GM12878 (cell line): Measurements from ENCODE around the gene S100A6. TPM values are rescaled to one million over a fixed set of nuclear protein-coding genes. Genes with fewer than 3 reads are reported as not detected.

Source experiments
- ATAC-seq: fragments of 200-7000 bp; cut with Tn5 transposase; 3 replicates; pipeline ENCODE4 v1.9.1; 2020; ENCODE audit warnings: mild to moderate bottlenecking, moderate library complexity
- BruUV-seq: library from RNA; stranded (reverse); fragments of 400-500 nt; replicated peaks from 2 replicates; lab custom pipeline; 2021; lab: Mats Ljungman, UMichigan
- CTCF ChIA-PET: fragments of 300-600 bp; sonication (Branson Sonifier 250); formaldehyde crosslinking; extraction: SDS; loops from one replicate; lab custom pipeline; 2021; ENCODE audit warnings: inconsistent platforms; lab: Yijun Ruan, JAX
- POLR2A ChIA-PET: fragments of 350-600 bp; formaldehyde crosslinking; extraction: SDS; loops from one replicate; lab custom pipeline; 2021; ENCODE audit warnings: inconsistent platforms; lab: Charles Lee
- RAD21 ChIA-PET: fragments of 300-600 bp; sonication (Branson Sonifier 250); formaldehyde crosslinking; loops from one replicate; lab custom pipeline; 2023; ENCODE audit warnings: antibody characterized with exemption; ENCODE audit not compliant: unreplicated experiment; lab: Charles Lee
- SMC1A ChIA-PET: fragments of 300-600 bp; sonication (Branson Sonifier 250); formaldehyde crosslinking; loops from one replicate; lab custom pipeline; 2023; ENCODE audit not compliant: unreplicated experiment, uncharacterized antibody; lab: Charles Lee
- DNase-seq: peaks from one replicate; pipeline ENCODE4 v3.0.0-alpha.2; 2011; ENCODE audit warnings: low read depth, low spot score
- FAIRE-seq: peaks from 3 replicates; lab custom pipeline; 2011; peaks lifted over from hg19 to GRCh38; lab: Jason Lieb, UNC
- H2AFZ ChIP-seq: 2 replicates; pipeline ENCODE4 v1.6.0; 2011; ENCODE audit warnings: low read depth, low read length, control low read depth; ENCODE audit not compliant: control insufficient read depth
- H3K27ac ChIP-seq: 2 replicates; pipeline ENCODE4 v1.5.1; 2011; ENCODE audit warnings: control low read depth; ENCODE audit not compliant: control insufficient read depth, insufficient read depth
- H3K27me3 ChIP-seq, 2 experiments: replicated peaks in 1 of 2; 2 replicates each; pipeline versions ENCODE4 v1.6.0 to v1.6.1; 2011; ENCODE audit warnings: low read length in 1 of 2; ENCODE audit not compliant: control insufficient read depth in 2 of 2, insufficient read depth in 2 of 2
- H3K36me3 ChIP-seq, 2 experiments: 2 replicates each; pipeline ENCODE4 v1.5.1; 2011; ENCODE audit warnings: low read length in 1 of 2; ENCODE audit not compliant: control insufficient read depth in 2 of 2, insufficient read depth in 2 of 2
- H3K4me1 ChIP-seq: 2 replicates; pipeline ENCODE4 v1.6.1; 2011; ENCODE audit warnings: mild to moderate bottlenecking, low read length, moderate library complexity, mixed read lengths; ENCODE audit not compliant: control insufficient read depth, insufficient read depth
- H3K4me2 ChIP-seq: 2 replicates; pipeline ENCODE4 v1.6.0; 2011; ENCODE audit warnings: control low read depth; ENCODE audit not compliant: control insufficient read depth, insufficient read depth
- H3K4me3 ChIP-seq: fragments of 200-600 bp; sonication (generic); 2 replicates; pipeline ENCODE4 v1.5.1; 2016
- H3K79me2 ChIP-seq: 2 replicates; pipeline ENCODE4 v1.6.0; 2011; ENCODE audit warnings: low read length; ENCODE audit not compliant: control insufficient read depth, insufficient read depth
- H3K9ac ChIP-seq: 2 replicates; pipeline ENCODE4 v1.8.0; 2011; ENCODE audit warnings: low read length, control low read depth, mixed read lengths; ENCODE audit not compliant: control insufficient read depth, insufficient read depth
- H3K9me3 ChIP-seq: replicated peaks from 3 replicates; pipeline ENCODE4 v1.5.1; 2011; ENCODE audit warnings: mild to moderate bottlenecking, low read length; ENCODE audit not compliant: control insufficient read depth, insufficient read depth
- H4K20me1 ChIP-seq: 2 replicates; pipeline ENCODE4 v1.6.0; 2011; ENCODE audit not compliant: control insufficient read depth, insufficient read depth
- BACH1 ChIP-seq: fragments of 450-650 bp; IDR thresholded peaks from 2 replicates; pipeline ENCODE4 v1.6.1; 2017; ENCODE audit warnings: mild to moderate bottlenecking, borderline replicate concordance
- BMI1 ChIP-seq: fragments of 450-650 bp; IDR thresholded peaks from 2 replicates; pipeline ENCODE4 v1.6.1; 2016; ENCODE audit warnings: mild to moderate bottlenecking, moderate library complexity, borderline replicate concordance
- CBX5 ChIP-seq: sonication (generic); IDR thresholded peaks from 2 replicates; pipeline ENCODE4 v1.6.1; 2016; ENCODE audit warnings: low read depth, moderate library complexity, mild to moderate bottlenecking, inconsistent platforms
- CHD2 ChIP-seq: IDR thresholded peaks from 2 replicates; pipeline ENCODE4 v1.6.1; 2011; ENCODE audit warnings: low read depth, low read length, improper control_type of control experiment, borderline replicate concordance
- FOXM1 ChIP-seq: IDR thresholded peaks from 2 replicates; pipeline ENCODE4 v1.6.1; 2012; ENCODE audit warnings: low read depth, mild to moderate bottlenecking, inconsistent platforms, low read length, moderate library complexity
- HDAC2 ChIP-seq: fragments of 200-600 bp; sonication (generic); IDR thresholded peaks from 2 replicates; pipeline ENCODE4 v1.6.1; 2017
- MEF2A ChIP-seq: IDR thresholded peaks from 2 replicates; pipeline ENCODE4 v1.6.1; 2011; ENCODE audit warnings: low read depth, mild to moderate bottlenecking, low read length, moderate library complexity; ENCODE audit not compliant: insufficient read depth
- MTA2 ChIP-seq: fragments of 450-650 bp; IDR thresholded peaks from 2 replicates; pipeline ENCODE4 v1.6.1; 2016; ENCODE audit warnings: low read depth, mild to moderate bottlenecking, moderate library complexity
- POLR2A ChIP-seq: IDR thresholded peaks from 2 replicates; pipeline ENCODE4 v1.6.1; 2011; ENCODE audit warnings: low read depth, mild to moderate bottlenecking, low read length
- RCOR1 ChIP-seq: conservative IDR thresholded peaks from 2 replicates; pipeline ENCODE4 v1.6.1; 2012; ENCODE audit warnings: low read depth, low read length, improper control_type of control experiment
- SRF ChIP-seq, 2 experiments: IDR thresholded peaks; 2 replicates each; pipeline ENCODE4 v1.6.1; 2011; ENCODE audit warnings: low read depth in 2 of 2, low read length in 2 of 2, mild to moderate bottlenecking in 1 of 2, moderate library complexity in 1 of 2
- SUPT20H ChIP-seq: IDR thresholded peaks from 2 replicates; pipeline ENCODE4 v1.6.1; 2011; ENCODE audit warnings: low read depth, mild to moderate bottlenecking, low read length, moderate library complexity, borderline replicate concordance; ENCODE audit not compliant: control insufficient read depth
- YY1 ChIP-seq: IDR thresholded peaks from 2 replicates; pipeline ENCODE4 v1.6.1; 2011; ENCODE audit warnings: low read depth, mild to moderate bottlenecking, low read length
- ZNF207 ChIP-seq: fragments of 450-650 bp; IDR thresholded peaks from 2 replicates; pipeline ENCODE4 v1.6.1; 2014; ENCODE audit warnings: antibody characterized with exemption, mild to moderate bottlenecking, borderline replicate concordance
- ZNF217 ChIP-seq: fragments of 450-650 bp; IDR thresholded peaks from 2 replicates; pipeline ENCODE4 v1.6.1; 2017; ENCODE audit warnings: antibody characterized with exemption, mild to moderate bottlenecking
- WGBS: methylation state at CpG from one replicate; pipeline ENCODE4 v1.1.6; 2016; ENCODE audit warnings: low lambda C conversion rate; ENCODE audit not compliant: insufficient replicate concordance, insufficient coverage; ENCODE audit errors: missing lambda C conversion rate; 5-methylcytosine and 5-hydroxymethylcytosine counted together
- in situ Hi-C: fragments of 300-500 bp; cut with MboI; formaldehyde crosslinking; loops from 9 replicates; pipeline ENCODE4 v1.14.3; 2018; ENCODE audit warnings: mixed read lengths
- intact Hi-C: fragments of 100-400 bp; cut with micrococcal nuclease; formaldehyde crosslinking; loops from one replicate; pipeline ENCODE4 v1.14.2; 2022; ENCODE audit not compliant: unreplicated experiment
- polyA plus RNA-seq, 11 experiments: library from polyadenylated mRNA; depleted of rRNA in 4 of 11; unstranded in 6 of 11; stranded (reverse) in 5 of 11; fragments of >200 nt; fragmentation: Nextera tagmentation in 4 of 11; fragmentation: Illumina TruSeq in 1 of 11; extraction: Ambion mirVana in 4 of 11; extraction: Trizol in 1 of 11; gene quantifications; 1 replicate in 1 of 11; 2 replicates in 10 of 11; pipeline versions ENCODE4 v1.2.1 to v1.2.3, GENCODE V29; 2011 to 2016; ENCODE audit warnings: inconsistent platforms in 2 of 11, missing spikeins in 2 of 11, low read depth in 1 of 11
- total RNA-seq, 4 experiments: library from RNA; depleted of rRNA in 3 of 4; stranded (reverse); fragments of >200 nt in 3 of 4; fragmentation: Illumina TruSeq in 1 of 4; extraction: Trizol in 1 of 4; gene quantifications; 2 replicates each; pipeline versions ENCODE4 v1.2.1 to v1.2.3, GENCODE V29; 2013 to 2021
- TF ChIP-seq, protein P1 (sequence below): IDR thresholded peaks from 2 replicates; pipeline ENCODE4 v1.6.1; 2012; ENCODE audit warnings: low read depth, low read length, improper control_type of control experiment
- TF ChIP-seq, protein P2 (sequence below): fragments of 150-350 bp; IDR thresholded peaks from 2 replicates; pipeline ENCODE4 v1.6.1; 2014; ENCODE audit warnings: mild to moderate bottlenecking, low read depth, low read length
- TF ChIP-seq, protein P3 (sequence below): fragments of 450-650 bp; IDR thresholded peaks from 2 replicates; pipeline ENCODE4 v1.6.1; 2017; ENCODE audit warnings: mild to moderate bottlenecking, low read depth, inconsistent platforms; ENCODE audit not compliant: poor library complexity, severe bottlenecking

Gene S100A6
- total and polyA plus RNA-seq, 10 of the 15 experiments (the other 5 are each of a cell fraction or from before 2014, with no cell fraction given) = 7.2 to 121 (median 45.7) TPM

DNA sequence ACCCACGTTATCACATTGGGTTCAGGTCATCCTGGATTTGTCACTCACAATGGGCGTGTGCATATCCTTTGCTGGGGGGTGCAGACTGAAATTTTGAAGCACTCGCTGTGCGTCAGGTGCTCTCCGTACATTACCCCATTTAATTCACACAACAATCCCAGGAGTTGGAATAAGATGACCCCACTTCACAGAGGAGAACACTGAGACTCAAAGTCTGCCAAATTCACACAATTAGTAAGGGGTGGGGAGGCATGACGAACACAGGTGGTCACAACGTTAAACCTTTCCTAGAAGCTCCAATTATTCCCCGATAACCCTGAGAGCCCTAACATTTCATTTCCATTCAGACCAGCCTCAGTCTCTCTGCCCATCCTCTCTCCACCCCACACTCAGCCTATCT, 33.7 kb upstream of the S100A6 start (continued):
- TF ChIP-seq RCOR1 = no peak
- TF ChIP-seq FOXM1 = no peak

DNA sequence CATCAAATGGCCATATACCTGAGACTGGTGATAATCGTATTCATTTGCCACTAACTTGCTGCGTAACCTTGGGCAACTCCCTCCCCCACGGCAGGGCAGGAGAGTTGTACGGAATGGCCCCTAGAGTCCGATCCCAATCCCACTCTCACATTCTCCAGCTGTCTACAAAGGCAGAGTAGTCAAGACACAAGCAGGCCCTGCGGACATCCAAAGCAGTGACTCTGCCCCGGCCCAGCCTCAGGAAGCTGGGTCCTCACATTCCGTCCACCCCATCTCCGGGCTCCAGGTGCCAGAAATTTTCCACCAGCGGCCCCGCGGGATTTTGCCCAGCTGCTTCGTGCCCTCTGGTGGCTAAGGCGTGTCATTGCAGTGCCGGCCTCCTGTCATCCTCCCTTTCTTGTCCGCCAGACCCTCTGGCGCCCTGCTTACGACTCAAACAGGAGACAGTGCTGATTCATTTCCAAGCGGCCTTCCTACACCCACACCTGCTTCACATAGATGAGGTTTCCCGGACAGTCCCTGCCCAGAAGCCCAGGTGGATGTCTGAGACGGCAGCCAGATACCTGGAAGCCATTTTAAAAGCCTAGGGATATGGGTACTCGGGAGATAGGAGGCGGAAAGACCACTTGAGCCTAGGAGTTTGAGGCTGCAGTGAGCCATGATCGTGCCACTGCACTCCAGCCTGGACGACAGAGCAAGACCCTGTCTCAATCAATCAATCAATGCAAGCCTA, 32.7 kb upstream of the S100A6 start:
- FAIRE-seq = peak; percentile 80
- peak; percentile 50 for ATAC-seq
- ChIA-PET SMC1A (interaction anchor here (0.6 to 4.0 kb wide), 16 partner anchors 9 to 434 kb away, joined by 3 to 72 read pairs (median 4); partner anchors contain the start of genes S100A3, S100A4 and S100A6), CTCF (interaction anchor here (0.6 to 7.5 kb wide), 34 partner anchors 10 to 589 kb away, joined by 3 to 216 read pairs (median 4); partner anchors contain the start of genes PGLYRP4, RAB13, S100A1 and S100A14), RAD21 (interaction anchor here (0.6 to 4.3 kb wide), 10 partner anchors 24 to 716 kb away, joined by 3 to 74 read pairs (median 4); partner anchors contain the start of genes CRTC2, S100A1, S100A13 and S100A6), POLR2A (interaction anchor here (0.9 to 1.8 kb wide), 3 partner anchors 29 to 36 kb away, joined by 3 to 8 read pairs (median 5); partner anchors contain the start of gene S100A6)
- intact Hi-C loops (loop anchor here (1.0 to 5.0 kb wide), 4 partner anchors 36 to 216 kb away; no protein-coding TSS in a partner anchor), in situ Hi-C loops (no loop called here)
- H4K20me1 ChIP-seq = no peaks in the 10 kb centered on the region
- H3K36me3 ChIP-seq = no peaks in the 10 kb centered on the region
- H3K9ac ChIP-seq = no peak overlapping the region
- no peaks in the 10 kb centered on the region for H3K27me3 ChIP-seq
- H3K4me3 ChIP-seq = peak overlapping the region; percentile 37; the same call in 1 of the 2 replicates
- H3K79me2 ChIP-seq = no peaks in the 10 kb centered on the region
- H2AFZ ChIP-seq = peak overlapping the region; percentile 92
- peaks cover 23% of the 10 kb centered on the region for H3K4me1 ChIP-seq
- no TSS peak for BruUV-seq
- peak; percentile 9 for DNase-seq
- H3K27ac ChIP-seq = no peak overlapping the region
- 20% methylated on average over 25 of the region's 25 CpGs for WGBS
- H3K4me2 ChIP-seq = 0 out of 2 replicates have a peak overlapping the region, but pooled peaks have one; percentile 56
- no peaks in the 10 kb centered on the region for H3K9me3 ChIP-seq
- TF ChIP-seq MTA2 (no peak), ZNF217 (no peak), YY1 (peak; percentile 79), BACH1 (no peak), HDAC2 (no peak), POLR2A (no peak), ZNF207 (peak; percentile 69; the same call in 1 of the 2 replicates), SRF (IDR thresholded peaks at IDR 0.05; ENCODE audit: low read depth in 2 of 2, low read length in 2 of 2) (no peak), CHD2 (no peak), BMI1 (no peak), MEF2A (no peak), SUPT20H (no peak), CBX5 (no peak)
- TF ChIP-seq, protein P1, sequence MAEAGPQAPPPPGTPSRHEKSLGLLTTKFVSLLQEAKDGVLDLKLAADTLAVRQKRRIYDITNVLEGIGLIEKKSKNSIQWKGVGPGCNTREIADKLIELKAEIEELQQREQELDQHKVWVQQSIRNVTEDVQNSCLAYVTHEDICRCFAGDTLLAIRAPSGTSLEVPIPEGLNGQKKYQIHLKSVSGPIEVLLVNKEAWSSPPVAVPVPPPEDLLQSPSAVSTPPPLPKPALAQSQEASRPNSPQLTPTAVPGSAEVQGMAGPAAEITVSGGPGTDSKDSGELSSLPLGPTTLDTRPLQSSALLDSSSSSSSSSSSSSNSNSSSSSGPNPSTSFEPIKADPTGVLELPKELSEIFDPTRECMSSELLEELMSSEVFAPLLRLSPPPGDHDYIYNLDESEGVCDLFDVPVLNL = no peak
- TF ChIP-seq, protein P2, sequence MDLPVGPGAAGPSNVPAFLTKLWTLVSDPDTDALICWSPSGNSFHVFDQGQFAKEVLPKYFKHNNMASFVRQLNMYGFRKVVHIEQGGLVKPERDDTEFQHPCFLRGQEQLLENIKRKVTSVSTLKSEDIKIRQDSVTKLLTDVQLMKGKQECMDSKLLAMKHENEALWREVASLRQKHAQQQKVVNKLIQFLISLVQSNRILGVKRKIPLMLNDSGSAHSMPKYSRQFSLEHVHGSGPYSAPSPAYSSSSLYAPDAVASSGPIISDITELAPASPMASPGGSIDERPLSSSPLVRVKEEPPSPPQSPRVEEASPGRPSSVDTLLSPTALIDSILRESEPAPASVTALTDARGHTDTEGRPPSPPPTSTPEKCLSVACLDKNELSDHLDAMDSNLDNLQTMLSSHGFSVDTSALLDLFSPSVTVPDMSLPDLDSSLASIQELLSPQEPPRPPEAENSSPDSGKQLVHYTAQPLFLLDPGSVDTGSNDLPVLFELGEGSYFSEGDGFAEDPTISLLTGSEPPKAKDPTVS = no peak
- TF ChIP-seq, protein P3, sequence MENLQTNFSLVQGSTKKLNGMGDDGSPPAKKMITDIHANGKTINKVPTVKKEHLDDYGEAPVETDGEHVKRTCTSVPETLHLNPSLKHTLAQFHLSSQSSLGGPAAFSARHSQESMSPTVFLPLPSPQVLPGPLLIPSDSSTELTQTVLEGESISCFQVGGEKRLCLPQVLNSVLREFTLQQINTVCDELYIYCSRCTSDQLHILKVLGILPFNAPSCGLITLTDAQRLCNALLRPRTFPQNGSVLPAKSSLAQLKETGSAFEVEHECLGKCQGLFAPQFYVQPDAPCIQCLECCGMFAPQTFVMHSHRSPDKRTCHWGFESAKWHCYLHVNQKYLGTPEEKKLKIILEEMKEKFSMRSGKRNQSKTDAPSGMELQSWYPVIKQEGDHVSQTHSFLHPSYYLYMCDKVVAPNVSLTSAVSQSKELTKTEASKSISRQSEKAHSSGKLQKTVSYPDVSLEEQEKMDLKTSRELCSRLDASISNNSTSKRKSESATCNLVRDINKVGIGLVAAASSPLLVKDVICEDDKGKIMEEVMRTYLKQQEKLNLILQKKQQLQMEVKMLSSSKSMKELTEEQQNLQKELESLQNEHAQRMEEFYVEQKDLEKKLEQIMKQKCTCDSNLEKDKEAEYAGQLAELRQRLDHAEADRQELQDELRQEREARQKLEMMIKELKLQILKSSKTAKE = no peak
